Neural crest cell (in vitro differentiated cells): ENCODE measurements around the gene TRAP1. TPM values are rescaled to one million over a fixed set of nuclear protein-coding genes. Genes with fewer than 3 reads are reported as not detected.

Source experiments
- DNase-seq: peaks from one replicate; pipeline ENCODE4 v3.0.0; 2021; ENCODE audit warnings: low read depth, mixed read lengths, low spot score
- H3K27ac Mint-ChIP-seq: one replicate; pipeline ENCODE4 v1.8.0; 2021; ENCODE audit warnings: mild to moderate bottlenecking, mixed read lengths; ENCODE audit not compliant: unreplicated experiment
- H3K27me3 Mint-ChIP-seq: 2 replicates; pipeline ENCODE4 v1.8.0; 2021; ENCODE audit warnings: low read depth, mild to moderate bottlenecking, mixed read lengths
- H3K36me3 Mint-ChIP-seq: 2 replicates; pipeline ENCODE4 v1.8.0; 2021; ENCODE audit warnings: low read depth, mild to moderate bottlenecking, mixed read lengths
- H3K4me1 Mint-ChIP-seq: 2 replicates; pipeline ENCODE4 v1.8.0; 2021; ENCODE audit warnings: mixed read lengths
- H3K4me3 Mint-ChIP-seq: one replicate; pipeline ENCODE4 v1.8.0; 2021; ENCODE audit warnings: mild to moderate bottlenecking, mixed read lengths
- H3K9me3 Mint-ChIP-seq: 2 replicates; pipeline ENCODE4 v1.8.0; 2021; ENCODE audit warnings: mixed read lengths
- CTCF ChIP-seq: fragments of 200-600 bp; sonication (generic); conservative IDR thresholded peaks from 2 replicates; pipeline ENCODE4 v1.5.0; 2021; ENCODE audit warnings: antibody characterized with exemption, mild to moderate bottlenecking
- total RNA-seq: library from RNA; stranded (reverse); gene quantifications from 2 replicates; pipeline ENCODE4 v1.2.1, GENCODE V29; 2021

Gene TRAP1
- total RNA-seq, 1 donor from 2014 or later: 152 TPM

- Mint-ChIP-seq H3K27ac (peak overlapping the region; percentile 69), H3K9me3 (no peaks in the 10 kb centered on the region), H3K4me1 (peaks cover 8% of the 10 kb centered on the region), H3K27me3 (no peaks in the 10 kb centered on the region), H3K36me3 (peaks cover 10% of the 10 kb centered on the region), H3K4me3 (no peak overlapping the region)
- no peak for DNase-seq
- TF ChIP-seq CTCF: no peak
Measured at GRCh38 chr16:3690980-3691720, 26.2 kb downstream of the TRAP1 start.

DNA sequence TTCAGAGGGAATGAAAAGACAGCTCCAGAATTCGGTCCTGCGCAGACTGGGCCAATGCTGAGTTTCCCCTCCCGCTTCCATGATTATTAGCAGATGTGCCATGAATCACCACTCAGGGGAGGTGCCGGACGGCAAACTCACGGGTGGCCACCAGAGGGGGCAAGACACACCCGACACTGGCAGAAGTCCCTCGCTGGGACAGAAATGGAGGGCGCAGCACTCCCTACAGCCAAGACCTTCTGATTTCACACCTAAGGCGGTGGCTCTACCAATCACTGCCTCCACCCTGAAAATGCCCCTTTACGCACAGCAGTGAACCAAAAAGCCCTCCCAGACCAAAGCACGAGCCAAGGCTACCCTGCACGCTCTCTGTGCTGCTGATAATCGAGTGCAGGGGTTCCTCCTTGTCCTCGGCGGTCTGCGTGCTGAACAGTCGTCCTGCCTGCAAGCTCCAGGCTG lies 26.8 kb downstream of the TRAP1 start:
- peak; percentile 87 for DNase-seq
- Mint-ChIP-seq H3K9me3 (no peaks in the 10 kb centered on the region), H3K36me3 (peaks cover 10% of the 10 kb centered on the region), H3K27me3 (no peaks in the 10 kb centered on the region), H3K4me3 (no peak overlapping the region), H3K27ac (peak overlapping the region; percentile 73), H3K4me1 (peaks cover 8% of the 10 kb centered on the region)
- TF ChIP-seq CTCF: peak; percentile 92

DNA sequence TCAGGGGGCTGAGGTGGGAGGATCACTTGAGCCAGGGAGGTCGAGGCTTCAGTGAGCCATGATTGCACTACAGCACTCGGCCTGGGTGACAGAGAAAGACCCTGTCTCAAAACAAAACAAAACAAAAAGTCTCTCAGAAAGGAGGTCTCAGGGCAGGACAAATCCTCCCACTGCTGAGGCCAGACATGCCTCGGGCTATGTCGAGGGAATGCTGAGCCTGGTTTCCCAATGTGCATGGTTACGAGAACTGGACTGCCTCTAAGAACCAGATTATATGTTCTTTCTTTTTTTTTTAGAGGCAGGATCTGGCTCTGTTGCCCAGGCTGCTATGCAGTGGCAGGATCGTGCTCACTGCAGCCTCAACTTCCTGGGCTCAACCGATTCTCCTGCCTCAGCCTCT lies 27.6 kb downstream of the TRAP1 start:
- Mint-ChIP-seq H3K9me3 (no peaks in the 10 kb centered on the region), H3K27ac (no peak overlapping the region), H3K27me3 (no peaks in the 10 kb centered on the region), H3K4me1 (peaks cover 8% of the 10 kb centered on the region), H3K4me3 (no peak overlapping the region), H3K36me3 (peaks cover 10% of the 10 kb centered on the region)
- no peak for DNase-seq
- no peak for TF ChIP-seq CTCF

DNA sequence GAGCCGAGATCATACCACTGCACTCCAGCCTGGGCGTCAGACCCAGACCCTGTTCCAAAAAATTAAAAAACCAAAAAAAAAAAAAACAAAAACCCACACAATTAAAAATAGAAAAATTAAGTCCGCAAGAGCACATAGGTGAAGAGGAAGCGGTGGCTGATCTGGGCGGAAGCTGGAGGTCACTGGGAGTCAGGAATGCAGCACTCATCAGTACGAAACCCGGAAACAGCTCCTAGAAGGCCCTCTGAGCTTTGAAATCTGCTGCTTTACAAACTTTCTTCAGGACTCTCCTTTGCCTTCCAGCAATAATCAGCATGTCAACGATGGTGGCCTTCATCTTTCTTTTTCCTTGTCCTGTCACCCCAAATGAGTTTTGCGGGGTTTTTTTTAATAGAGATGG lies 29.5 kb downstream of the TRAP1 start:
- no peak for TF ChIP-seq CTCF
- Mint-ChIP-seq H3K36me3 (peaks cover 16% of the 10 kb centered on the region), H3K27ac (no peak overlapping the region), H3K27me3 (no peaks in the 10 kb centered on the region), H3K4me3 (no peak overlapping the region), H3K9me3 (no peaks in the 10 kb centered on the region), H3K4me1 (peaks cover 8% of the 10 kb centered on the region)
- DNase-seq: no peak

- Mint-ChIP-seq H3K27ac (no peak overlapping the region), H3K27me3 (no peaks in the 10 kb centered on the region), H3K9me3 (no peaks in the 10 kb centered on the region), H3K4me3 (no peak overlapping the region), H3K36me3 (peaks cover 18% of the 10 kb centered on the region), H3K4me1 (peaks cover 8% of the 10 kb centered on the region)
- no peak for TF ChIP-seq CTCF
- DNase-seq: no peak
Measured at GRCh38 chr16:3687021-3687420, 30.3 kb downstream of the TRAP1 start.
